ENCODE results near the gene C2orf81.
"Not testable (repeated sequence)": the region's sequence is repeated elsewhere in the genome, so short reads cannot be mapped to it uniquely, and the experiment has no call there.

- TF ChIP-seq EZH2, CTCF, EZH2phosphoT487 (IDR thresholded peaks at IDR 0.05): not testable (repeated sequence)
These were observed 49.3 kb upstream of the C2orf81 start for GRCh38 chr2:74470742-74471141.
